ENCODE measurements around the gene OAF.

Gene OAF

DNA sequence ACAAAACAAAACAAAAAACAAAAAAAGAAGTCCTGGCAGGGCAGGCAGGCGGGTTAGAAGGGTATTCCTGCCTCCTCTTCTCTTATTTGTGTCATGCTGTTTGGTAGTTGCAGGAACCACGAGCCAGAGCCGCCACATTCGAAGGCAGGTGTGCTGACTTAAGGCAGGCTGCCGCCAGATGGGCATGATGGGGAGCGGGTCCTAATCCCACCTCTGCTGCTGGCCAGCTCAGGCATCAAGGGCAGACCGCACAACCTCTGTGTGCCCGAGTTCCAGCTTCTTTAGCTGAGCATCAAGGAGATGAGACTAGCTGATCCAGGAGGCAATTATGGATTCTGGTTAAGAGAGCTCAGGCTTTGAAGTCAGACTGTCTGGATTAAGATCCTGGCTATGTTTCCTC, 12.1 kb downstream of the OAF start:
- no peak for DNase-seq (ENCODE audit: low spot score)

DNA sequence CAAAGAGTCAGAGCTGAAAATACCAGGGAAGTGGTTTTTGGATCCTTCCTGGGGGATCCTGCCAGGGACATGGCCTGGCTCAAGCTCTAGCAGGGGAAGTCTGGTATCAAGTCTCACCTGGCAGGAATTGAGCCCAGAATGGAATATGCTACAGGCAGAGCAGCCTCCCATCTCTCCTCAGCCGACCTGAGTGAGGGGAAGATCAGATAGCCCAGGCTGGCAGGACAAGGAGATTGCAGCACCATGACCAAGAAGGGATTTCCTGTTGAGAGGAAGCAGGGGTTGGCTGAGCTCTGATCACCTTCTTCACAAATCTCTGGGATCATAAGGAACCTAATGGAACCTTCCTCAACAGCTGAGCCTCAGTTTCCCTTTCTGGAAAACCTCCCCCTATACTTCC, 13.0 kb downstream of the OAF start:
- DNase-seq (ENCODE audit: low spot score), result no peak

DNA sequence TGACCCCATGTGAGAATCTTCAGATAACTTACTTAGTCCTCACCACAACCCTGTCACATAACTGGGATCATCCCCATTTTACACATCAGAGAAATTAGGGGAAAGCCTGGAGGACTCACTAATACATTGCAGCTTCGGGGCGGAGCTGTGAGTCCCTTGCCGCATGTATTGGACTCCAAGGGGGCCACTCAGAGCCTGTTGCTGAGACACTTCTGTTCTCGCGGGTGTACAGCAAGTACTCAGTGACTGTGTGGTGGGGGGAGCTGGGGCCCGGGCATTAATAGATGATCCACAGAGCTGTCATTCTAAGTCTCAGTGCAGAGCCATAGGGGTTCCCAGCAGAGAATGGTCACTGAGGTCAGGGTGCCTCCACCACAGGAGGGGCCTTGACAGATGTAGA, 13.5 kb downstream of the OAF start:
- DNase-seq (ENCODE audit: low spot score), result no peak

DNA sequence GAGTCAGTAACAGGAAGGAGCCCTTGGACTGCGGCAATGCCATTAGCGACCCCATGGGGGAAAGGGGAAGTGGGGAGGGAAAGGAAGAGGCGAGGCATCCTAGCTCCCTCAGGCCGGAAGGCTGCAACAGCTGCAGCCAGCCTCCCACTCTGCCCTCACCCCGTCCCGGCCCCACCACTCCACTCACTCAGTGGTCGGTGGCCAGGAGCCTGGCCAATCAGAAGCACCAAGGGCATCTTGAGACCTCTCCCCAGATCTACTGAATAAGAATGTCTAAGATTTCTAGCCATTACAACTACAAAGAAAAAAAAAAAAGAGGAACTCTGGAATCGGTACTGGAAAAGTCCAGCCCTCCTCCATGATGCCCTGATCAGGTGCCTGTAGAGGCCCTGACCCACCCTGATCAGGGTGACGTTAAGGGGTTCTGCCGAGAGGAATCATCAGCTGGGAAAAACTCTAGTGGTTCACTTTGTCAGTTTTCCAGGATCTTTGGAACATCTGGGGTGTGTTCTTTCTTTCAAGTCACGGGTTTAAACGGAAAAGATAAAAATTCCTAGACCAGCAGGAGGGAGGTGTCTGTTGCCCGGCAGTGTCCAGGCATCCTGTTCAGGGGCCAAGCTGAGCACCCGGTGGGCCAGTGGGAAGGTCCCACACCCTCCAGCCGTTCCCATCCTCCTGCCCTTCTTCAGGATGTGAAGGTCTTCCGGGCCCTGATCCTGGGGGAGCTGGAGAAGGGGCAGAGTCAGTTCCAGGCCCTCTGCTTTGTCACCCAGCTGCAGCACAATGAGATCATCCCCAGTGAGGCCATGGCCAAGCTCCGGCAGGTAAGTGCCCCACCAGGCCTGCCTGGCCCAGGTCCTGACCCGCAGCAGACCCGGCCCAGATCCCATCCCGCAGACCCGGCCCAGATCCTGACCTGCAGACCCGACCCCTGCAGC, 14.4 kb downstream of the OAF start:
- no peak for DNase-seq (ENCODE audit: low spot score)

DNA sequence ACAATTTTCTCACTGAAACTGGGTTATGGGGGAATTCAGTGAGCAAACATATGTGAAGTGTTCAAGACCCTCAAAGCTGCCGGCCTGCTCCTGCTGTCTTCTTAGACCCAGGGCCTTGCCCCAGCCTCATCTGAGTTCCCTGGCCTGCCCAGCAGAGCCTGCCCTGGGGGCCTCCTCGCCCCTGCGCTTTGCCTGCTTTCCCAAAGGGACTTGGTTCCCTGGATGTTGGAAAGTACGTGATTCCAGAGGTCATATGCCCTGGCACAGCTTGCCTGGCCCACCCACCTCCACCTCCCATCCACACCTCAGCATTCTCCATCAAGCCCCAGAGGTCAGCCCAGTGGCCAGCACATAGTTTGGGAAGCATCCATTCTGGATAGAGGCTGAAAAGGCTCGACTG, 15.4 kb downstream of the OAF start:
- DNase-seq (ENCODE audit: low spot score), result no peak

DNA sequence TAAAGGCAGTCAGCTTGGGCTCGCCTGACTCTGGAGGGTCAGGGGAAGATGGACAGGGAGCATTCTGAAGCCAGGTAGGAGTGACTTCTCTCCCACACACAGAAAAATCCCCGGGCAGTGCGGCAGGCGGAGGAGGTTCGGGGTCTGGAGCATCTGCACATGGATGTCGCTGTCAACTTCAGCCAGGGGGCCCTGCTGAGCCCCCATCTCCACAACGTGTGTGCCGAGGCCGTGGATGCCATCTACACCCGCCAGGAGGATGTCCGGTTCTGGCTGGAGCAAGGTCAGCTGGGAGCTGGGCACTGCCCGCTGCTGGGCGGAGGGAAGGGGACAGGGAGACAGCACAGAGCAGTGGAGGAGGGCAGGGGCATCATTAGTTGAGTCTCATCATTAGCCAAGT, 15.9 kb downstream of the OAF start:
- no peak for DNase-seq (ENCODE audit: low spot score)

DNA sequence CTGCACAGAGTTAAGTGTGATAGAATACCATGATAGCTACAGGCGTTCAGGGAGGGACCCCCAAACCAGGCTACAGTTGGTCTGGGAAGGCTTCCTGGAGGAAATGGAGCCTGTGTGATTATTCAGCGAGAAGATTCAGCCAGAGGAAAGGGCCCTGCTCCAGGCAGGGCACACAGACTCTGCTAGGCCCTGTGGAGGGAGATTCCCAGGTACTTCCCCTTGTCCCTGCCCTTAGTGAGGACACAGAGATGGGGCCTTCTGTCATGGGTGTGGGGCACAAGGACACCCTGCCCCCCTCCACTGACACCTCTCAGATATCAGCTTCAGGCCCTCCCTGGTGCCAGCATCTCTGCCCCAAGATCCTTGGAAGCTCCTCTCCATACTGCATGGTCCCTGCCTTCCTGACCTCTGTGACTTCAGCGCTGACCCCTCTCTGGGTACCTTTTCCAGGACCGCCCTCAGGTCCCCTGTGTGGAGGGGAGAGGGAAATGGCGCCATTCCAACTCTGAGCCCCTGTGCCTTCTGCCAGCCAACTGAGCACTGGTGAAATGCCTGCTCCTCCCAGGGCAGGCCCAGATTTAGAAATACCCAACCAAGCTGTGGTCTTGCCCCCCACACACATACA, 16.5 kb downstream of the OAF start:
- no peak for DNase-seq (ENCODE audit: low spot score)

DNA sequence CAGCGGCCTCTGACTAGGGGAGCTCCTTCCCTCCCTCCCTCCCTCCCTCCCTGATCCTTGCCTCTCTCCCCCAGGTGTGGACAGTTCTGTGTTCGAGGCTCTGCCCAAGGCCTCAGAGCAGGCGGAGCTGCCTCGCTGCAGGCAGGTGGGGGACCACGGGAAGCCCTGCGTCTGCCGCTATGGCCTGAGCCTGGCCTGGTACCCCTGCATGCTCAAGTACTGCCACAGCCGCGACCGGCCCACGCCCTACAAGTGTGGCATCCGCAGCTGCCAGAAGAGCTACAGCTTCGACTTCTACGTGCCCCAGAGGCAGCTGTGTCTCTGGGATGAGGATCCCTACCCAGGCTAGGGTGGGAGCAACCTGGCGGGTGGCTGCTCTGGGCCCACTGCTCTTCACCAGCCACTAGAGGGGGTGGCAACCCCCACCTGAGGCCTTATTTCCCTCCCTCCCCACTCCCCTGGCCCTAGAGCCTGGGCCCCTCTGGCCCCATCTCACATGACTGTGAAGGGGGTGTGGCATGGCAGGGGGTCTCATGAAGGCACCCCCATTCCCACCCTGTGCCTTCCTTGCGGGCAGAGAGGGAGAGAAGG, 18.1 kb downstream of the OAF start:
- DNase-seq (ENCODE audit: low spot score), result no peak

DNA sequence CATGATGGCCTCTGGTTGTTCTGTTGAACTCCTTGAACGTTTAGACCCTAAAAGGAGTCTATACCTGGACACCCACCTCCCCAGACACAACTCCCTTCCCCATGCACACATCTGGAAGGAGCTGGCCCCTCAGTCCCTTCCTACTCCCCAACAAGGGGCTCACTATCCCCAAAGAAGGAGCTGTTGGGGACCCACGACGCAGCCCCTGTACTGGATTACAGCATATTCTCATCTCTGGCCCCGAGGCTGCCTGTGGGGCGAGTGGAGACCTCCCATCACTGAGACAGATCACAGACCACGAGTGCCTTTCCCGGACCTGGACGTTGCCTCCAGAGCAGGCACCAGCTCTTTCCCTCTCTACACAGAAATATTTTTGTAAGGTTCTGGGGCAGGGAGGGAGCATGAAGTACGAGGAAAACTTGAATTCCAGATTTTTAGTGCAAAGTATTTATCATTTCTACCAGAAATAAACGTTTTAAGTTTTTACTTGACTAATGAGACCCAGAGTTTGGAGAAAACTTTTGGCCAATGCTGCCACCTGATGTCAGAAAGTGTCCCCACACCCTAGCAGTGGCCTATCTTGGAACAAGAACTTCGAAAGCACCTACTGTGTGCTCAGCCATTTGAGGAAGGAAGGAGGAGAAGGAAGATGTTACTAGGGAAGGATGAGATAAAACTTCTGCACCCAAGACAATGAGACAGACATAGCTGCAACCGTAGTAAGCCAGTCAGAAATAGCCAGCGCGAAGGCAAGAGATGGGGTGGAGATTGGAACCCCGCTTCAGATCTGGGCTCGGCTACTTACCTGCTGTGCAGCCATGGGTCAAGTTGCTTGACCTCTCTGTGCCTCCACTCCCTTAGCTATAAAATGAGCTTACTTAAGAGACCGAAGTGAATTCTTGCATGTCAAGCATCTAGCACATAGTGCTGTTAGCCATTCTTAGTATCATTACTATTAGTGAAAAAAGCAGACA, 18.9 kb downstream of the OAF start:
- no peak for DNase-seq (ENCODE audit: low spot score)

DNA sequence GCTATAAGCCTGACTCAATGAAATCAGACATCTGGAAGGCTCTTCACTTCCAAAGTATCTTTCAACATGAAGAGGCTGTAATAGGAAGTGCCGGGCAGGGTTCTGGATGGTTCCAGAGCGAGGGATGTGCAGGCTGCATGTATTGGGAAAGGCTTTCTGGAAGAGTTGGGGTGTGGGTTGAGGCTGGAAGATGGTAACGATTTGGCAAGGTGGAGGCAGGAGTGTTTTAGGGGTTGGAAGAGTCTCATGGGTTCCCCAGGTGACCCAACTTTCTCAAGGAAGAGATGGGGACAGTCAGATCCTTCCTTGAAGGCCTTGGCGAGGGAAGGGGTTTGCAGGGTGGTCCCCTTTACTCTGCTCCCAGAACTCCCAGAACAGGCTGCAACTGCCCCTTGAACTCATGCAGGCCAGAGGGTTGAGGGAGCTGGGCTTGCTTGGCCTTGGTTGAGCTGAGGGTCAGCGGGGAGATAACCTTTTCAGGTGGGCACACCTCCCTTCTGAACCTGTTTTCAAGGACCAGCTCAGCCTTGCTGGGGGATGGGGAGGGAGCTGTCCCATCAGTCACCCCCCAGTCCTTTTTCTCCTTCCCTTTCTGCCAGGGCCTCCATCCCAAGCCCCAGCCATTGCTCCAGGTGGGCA, 19.7 kb downstream of the OAF start:
- DNase-seq (ENCODE audit: low spot score), result no peak

DNA sequence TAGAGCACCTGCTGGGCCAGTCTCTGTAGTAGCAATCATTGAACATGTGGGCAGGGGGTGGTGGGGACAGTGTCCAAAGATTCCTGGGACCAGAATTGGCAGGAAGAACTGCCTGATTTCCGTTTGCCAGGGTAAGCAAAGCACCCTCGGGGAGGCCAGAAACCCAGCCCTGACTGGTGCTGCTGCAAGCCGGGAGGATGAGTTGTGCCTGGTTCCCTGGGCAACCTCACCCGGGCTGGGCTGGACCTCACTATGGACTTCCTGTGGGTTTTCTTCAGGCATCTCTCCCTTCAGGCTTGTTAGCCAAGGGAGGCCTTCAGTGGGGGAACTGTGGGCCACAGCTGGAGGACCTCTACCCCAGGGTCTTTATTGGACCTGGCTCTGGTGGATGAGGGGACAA, 21.1 kb downstream of the OAF start:
- no peak for DNase-seq (ENCODE audit: low spot score)

DNA sequence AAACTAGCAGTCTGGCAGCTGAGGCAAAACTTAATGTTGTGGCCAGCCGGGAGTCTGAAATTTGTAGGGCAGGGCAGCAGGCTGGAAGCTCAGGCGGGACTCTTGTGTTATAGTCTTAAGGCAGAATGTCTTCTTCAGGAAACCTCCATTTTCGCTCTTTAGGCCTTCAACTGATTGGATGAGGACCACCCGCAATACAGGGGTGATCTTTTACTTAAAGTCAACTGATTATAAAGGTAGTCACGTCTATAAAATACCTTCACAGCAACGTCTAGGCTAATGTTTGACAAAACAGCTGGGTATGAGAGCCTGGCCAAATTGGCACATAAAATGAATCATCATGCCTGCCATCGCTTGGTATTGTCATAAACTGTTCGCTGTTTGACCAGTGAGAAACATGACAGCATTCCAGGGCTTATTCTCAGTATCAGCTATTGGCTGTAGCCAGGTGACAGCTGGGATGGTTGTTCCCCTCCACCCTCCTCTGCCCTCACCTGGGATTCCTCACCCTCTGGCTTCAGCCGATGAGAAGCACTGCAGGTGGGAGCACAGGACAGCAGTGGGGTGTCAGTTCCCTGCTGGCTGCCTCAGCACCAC, 22.5 kb downstream of the OAF start:
- DNase-seq (ENCODE audit: low spot score), result no peak

DNA sequence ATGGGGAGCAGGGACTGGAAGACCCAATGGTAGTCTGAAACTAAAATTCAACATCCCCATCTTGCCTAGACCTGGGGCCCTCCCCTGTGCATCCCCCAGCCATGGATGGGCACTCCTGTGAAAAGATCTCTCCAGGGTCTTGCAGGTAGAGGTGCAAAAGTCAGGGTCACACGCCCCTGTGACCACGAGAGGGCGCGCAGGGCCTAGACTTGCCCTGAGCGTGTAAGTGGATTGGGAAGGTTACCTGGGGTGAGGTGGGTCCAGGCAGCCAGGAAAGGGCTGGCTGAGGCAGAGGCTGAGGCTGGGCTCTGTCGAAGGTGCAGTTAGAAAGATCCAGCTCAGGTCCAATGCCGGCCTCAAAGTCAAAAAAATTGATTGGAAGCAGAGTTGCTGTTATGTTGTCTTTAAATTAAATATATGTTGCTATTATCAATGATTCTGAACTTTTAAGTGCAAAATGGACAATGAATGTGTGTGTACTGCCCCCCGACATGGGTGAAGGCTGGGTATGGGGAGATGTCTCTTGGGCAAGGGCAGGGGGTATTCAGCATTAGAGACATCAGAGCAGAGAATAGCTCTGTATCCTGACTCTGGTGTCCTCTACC, 24.3 kb downstream of the OAF start:
- no peak for DNase-seq (ENCODE audit: low spot score)

DNA sequence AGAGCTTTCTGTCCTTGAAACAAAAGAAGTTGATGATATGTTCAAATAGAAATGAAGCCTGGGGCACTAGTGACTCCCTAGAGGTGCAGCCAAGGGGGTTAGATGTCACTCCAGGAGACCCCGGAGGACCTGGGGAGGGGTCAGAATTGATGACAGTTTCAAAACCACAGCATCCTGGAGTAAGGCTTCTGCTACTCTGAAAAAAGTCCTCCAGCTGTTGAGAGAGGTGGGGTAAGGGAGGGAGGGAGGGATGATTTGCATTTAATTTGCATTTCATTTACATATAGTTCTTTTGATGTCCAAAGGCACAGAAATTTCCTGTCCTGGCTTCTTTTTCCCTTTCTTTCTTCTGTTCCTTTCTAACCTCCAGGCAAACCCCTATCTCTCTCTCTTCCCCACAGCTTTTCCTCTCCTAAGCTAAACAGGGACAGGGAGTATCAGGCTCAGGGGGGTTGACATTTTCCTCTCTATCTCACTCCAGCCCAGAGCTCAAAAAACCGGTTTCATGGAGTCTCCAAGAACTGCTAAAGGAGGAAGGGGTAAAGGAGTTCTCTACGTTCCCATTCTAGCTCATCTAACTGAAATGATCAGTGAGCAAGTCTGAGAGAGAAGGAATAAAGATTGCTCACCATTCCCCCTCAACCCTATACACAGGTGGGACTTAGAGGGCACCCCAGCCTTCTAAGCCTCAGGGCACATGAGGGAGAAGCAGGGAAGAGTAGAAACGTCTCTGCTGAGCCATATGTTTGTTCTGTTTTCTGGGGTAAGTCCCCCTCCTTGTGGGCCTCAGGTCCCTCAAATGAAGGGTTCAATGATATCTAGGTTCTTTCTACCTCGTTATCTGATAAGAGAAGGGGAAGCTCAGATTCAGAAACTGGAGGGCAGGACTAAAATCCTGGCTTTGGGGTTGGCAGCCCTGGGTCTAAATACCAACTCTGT, 25.6 kb downstream of the OAF start:
- DNase-seq (ENCODE audit: low spot score), result no peak

DNA sequence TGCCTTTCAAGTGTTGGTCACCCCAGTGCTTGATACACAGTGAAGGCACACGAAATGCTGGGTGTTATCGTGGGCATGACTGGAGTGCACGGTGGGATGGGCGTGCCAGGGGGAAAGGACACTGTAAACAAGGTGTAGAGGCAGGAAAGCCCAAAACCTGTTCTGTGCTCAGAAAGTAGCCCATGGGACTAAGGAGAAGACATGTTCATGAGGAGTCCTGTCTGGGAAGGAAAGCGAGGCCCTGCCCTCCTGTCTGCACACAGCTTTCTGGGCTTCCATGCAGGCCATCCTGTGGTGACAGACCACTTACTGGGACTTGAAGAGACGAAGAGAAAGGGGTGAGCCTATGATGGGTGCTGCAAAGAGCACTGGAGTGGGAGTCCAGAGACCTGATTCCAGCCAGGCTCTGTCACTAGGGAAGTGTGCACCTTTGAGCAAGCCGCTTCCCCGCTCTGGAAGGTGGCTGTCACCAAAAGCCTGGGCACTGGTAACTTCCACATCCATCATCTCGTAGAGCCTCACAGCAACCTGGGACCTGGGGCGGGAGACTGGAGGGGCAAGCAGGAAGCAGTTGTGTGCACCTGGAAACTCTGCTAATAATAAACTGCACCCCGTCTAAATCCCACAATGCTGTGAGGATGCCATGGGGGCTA, 28.3 kb downstream of the OAF start:
- DNase-seq (ENCODE audit: low spot score), result no peak

DNA sequence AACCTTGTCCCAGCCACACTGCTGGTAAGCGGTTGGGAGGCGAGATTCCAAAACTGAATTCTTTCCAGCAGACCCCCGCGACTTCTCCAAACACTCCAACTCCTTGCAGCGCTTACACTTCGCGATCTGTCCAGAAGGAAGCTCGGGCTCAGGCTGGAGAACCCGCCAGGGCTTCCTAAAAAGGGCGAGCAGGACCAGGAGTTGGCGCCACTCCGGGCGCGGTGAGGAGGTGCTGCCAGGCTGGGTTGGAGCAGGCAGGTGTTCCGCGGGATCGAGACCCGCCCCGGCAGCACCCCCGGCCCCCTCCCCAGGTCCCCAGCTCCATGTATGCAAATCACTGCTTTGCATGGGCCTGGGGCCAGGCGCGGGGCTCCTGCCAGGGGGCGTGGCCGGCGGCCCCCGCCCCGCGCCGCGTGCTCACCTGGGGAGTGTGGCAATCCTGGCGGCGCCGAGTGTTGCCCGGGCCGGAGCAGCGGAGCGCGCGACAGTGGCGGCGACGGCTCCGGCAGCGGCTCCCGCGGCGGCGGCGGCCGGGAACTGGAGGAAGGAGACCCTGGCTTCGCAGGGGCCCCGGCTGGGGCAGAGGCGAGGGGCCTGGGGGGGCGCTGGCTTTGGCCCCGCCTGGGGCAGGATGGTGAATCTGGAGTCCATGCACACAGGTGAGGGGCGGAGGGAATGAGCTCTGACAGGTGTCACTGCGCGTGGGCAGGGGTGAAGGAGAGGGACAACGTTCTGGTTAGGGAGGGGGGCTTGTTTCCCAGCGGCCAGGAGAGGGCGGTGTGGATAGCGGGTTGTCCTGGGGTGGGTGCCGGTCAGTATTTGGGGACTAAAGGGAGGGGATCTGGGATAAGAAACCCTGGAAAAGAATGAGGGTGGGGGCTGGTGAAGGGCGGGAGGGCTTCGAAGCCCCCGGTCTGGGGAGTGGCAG, 29.1 kb downstream of the OAF start, which contains the start of gene POU2F3:
TSS of gene POU2F3 (plus strand) at position 428 of the 928 bp plus-strand sequence. CDS start at position 632, 204 bp downstream.
- no peak for DNase-seq (ENCODE audit: low spot score)

DNA sequence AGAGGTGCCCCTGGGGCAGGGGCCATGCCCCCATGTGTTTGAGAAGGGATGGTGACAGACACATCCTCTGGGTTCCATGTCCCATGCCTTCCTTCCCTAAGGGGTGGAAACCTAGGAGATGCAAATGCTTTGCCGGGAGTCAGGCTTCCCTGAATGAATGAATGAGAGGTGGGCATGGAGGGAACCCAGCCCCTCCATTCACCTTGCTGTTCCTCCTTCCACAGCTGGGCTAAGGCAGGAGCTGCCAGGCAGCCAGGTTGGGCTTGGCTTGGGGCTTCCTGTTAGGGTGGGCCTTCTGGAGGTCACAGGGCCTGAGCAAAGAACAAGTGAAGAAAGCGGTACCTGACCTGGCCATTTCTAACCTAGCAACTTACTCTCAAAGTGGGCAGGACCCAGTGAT, 30.0 kb downstream of the OAF start:
- no peak for DNase-seq (ENCODE audit: low spot score)

DNA sequence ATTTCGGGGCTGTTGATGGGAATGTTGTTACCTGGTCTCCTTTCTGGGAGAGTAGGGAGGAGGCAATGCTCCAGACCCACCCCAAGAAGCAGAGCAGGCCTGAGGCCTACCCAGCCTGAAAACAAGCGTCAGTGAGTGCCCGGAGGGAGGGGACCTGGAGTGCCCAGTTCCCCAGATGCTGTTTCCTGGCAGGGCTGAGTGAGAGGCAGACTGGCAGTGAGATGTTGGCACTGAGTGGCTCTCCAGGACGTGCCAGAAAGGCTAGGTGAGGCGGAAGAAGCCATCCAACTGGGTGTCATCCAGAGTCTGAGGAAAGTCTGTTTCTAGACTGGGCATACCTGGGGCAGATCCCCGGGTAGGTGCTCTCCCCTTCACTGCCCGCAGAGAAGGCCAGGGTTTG, 30.4 kb downstream of the OAF start:
- DNase-seq (ENCODE audit: low spot score), result no peak

Data from left forelimb (tissue), 1 donor.